ENCODE data around the gene RNF43.

- TF ChIP-seq CTCF (IDR thresholded peaks at IDR 0.05; ENCODE audit: low read depth, low read length) (no peak), EZH2phosphoT487 (IDR thresholded peaks at IDR 0.05; ENCODE audit: low read depth) (no peak)
These were observed 19.5 kb upstream of the RNF43 start for GRCh38 chr17:58436805-58437239.

Data from OCI-LY3 (cell line).